CD4-positive, alpha-beta T cell (primary cell): ENCODE measurements around the gene MCEE. TPM values are rescaled to one million over a fixed set of nuclear protein-coding genes. Genes with fewer than 3 reads are reported as not detected.
A peak's percentile ranks its signal among the peaks of the same experiment; 100 is the strongest.

Source experiments
- ATAC-seq: fragments of 200-7000 bp; cut with Tn5 transposase; one replicate; pipeline ENCODE4 v1.10.0; 2022; ENCODE audit warnings: mild to moderate bottlenecking; ENCODE audit not compliant: poor library complexity
- CTCF ChIA-PET: fragments of 350-600 bp; sonication (Branson Sonifier 250); formaldehyde crosslinking; loops from one replicate; lab custom pipeline; 2021; ENCODE audit warnings: antibody characterized with exemption, inconsistent platforms; lab: Charles Lee
- POLR2A ChIA-PET: fragments of 350-600 bp; sonication (Branson Sonifier 250); formaldehyde crosslinking; loops from one replicate; lab custom pipeline; 2021; ENCODE audit warnings: antibody characterized with exemption, inconsistent platforms; lab: Charles Lee
- DNase-seq, 14 experiments: peaks; one replicate each; pipeline ENCODE4 v3.0.0-alpha.2; 2013 to 2020; ENCODE audit warnings: mixed read lengths in 2 of 14
- H3K27ac ChIP-seq, 2 donors: one replicate each; pipeline versions ENCODE4 v1.5.1 to v1.7.0; 2013; ENCODE audit warnings: low read length in 2 of 2, low read depth in 1 of 2, mild to moderate bottlenecking in 1 of 2
- H3K27me3 ChIP-seq, 2 experiments: 1 replicate in 1 of 2; 2 replicates in 1 of 2; pipeline versions ENCODE4 v1.6.1 to v1.7.0; 2013; ENCODE audit warnings: low read length in 2 of 2, control low read depth in 1 of 2, mild to moderate bottlenecking in 1 of 2, moderate library complexity in 1 of 2; ENCODE audit not compliant: insufficient read depth in 2 of 2, control insufficient read depth in 1 of 2
- H3K36me3 ChIP-seq: one replicate; pipeline ENCODE4 v1.6.1; 2013; ENCODE audit warnings: low read length, control low read depth; ENCODE audit not compliant: insufficient read depth
- H3K4me1 ChIP-seq: one replicate; pipeline ENCODE4 v1.6.1; 2013; ENCODE audit warnings: low read length, control low read depth; ENCODE audit not compliant: insufficient read depth
- H3K4me3 ChIP-seq: one replicate; pipeline ENCODE4 v1.5.1; 2013; ENCODE audit warnings: mild to moderate bottlenecking, low read length, moderate library complexity
- H3K9me3 ChIP-seq, 2 experiments: 1 replicate in 1 of 2; 2 replicates in 1 of 2; pipeline versions ENCODE4 v1.6.1 to v1.7.0; 2013; ENCODE audit warnings: low read length in 2 of 2, mild to moderate bottlenecking in 2 of 2, control low read depth in 1 of 2, moderate library complexity in 1 of 2; ENCODE audit not compliant: control insufficient read depth in 1 of 2, insufficient read depth in 1 of 2
- H3K27ac Mint-ChIP-seq: one replicate; pipeline ENCODE4 v1.8.0; 2020; ENCODE audit warnings: mixed read lengths
- H3K27me3 Mint-ChIP-seq: one replicate; pipeline ENCODE4 v1.8.0; 2021; ENCODE audit warnings: mixed read lengths
- H3K36me3 Mint-ChIP-seq: one replicate; pipeline ENCODE4 v1.8.0; 2021; ENCODE audit warnings: low read depth, mixed read lengths
- H3K4me1 Mint-ChIP-seq: one replicate; pipeline ENCODE4 v1.8.0; 2021; ENCODE audit warnings: low read depth, mixed read lengths
- H3K4me3 Mint-ChIP-seq: one replicate; pipeline ENCODE4 v1.8.0; 2020; ENCODE audit warnings: mild to moderate bottlenecking, mixed read lengths
- H3K9me3 Mint-ChIP-seq: one replicate; pipeline ENCODE4 v1.8.0; 2020; ENCODE audit warnings: mixed read lengths
- intact Hi-C, 2 experiments: fragments of 100-400 bp; cut with DNase I in 1 of 2; cut with micrococcal nuclease in 1 of 2; formaldehyde crosslinking; loops; one replicate each; pipeline versions ENCODE4 v1.15.1 to v1.9.0; 2023 to 2025; cut with DNase I, micrococcal nuclease
- total RNA-seq, 174 experiments: library from RNA in 2 of 174; stranded (reverse) in 2 of 174; gene quantifications; one replicate each; pipeline ENCODE4 v1.2.3 and lab custom pipeline; 2021 to 2026
- TF ChIP-seq, protein P1 (sequence below): fragments of 200-600 bp; IDR thresholded peaks from one replicate; pipeline ENCODE4 v1.8.0; 2022; ENCODE audit warnings: antibody characterized with exemption, mild to moderate bottlenecking

Gene MCEE
- total RNA-seq, 2 experiments from 2014 or later = 4.3 to 8.0 TPM

GRCh38 chr2:71173096-71173495 is 43.1 kb upstream of the MCEE start:
- intact Hi-C loops = no loop called here
- Mint-ChIP-seq H3K9me3 (no peaks in the 10 kb centered on the region), H3K36me3 (no peaks in the 10 kb centered on the region), H3K27ac (no peak overlapping the region), H3K4me3 (no peak overlapping the region), H3K27me3 (no peaks in the 10 kb centered on the region), H3K4me1 (peaks cover 12% of the 10 kb centered on the region)
- no peaks in the 10 kb centered on the region for H3K4me1 ChIP-seq
- DNase-seq = no peak
- TF ChIP-seq, protein P1, sequence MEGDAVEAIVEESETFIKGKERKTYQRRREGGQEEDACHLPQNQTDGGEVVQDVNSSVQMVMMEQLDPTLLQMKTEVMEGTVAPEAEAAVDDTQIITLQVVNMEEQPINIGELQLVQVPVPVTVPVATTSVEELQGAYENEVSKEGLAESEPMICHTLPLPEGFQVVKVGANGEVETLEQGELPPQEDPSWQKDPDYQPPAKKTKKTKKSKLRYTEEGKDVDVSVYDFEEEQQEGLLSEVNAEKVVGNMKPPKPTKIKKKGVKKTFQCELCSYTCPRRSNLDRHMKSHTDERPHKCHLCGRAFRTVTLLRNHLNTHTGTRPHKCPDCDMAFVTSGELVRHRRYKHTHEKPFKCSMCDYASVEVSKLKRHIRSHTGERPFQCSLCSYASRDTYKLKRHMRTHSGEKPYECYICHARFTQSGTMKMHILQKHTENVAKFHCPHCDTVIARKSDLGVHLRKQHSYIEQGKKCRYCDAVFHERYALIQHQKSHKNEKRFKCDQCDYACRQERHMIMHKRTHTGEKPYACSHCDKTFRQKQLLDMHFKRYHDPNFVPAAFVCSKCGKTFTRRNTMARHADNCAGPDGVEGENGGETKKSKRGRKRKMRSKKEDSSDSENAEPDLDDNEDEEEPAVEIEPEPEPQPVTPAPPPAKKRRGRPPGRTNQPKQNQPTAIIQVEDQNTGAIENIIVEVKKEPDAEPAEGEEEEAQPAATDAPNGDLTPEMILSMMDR = no peak
- no peak overlapping the region for H3K27ac ChIP-seq
- POLR2A ChIA-PET = no interaction called here
- H3K36me3 ChIP-seq = no peaks in the 10 kb centered on the region
- H3K9me3 ChIP-seq = no peaks in the 10 kb centered on the region
- H3K4me3 ChIP-seq = no peak overlapping the region
- ATAC-seq = no peak
- CTCF ChIA-PET = no interaction called here
- H3K27me3 ChIP-seq = peaks cover 0 to 3% of the 10 kb centered on the region in 2 experiments

- H3K9me3 ChIP-seq = no peaks in the 10 kb centered on the region
- no peak overlapping the region for H3K27ac Mint-ChIP-seq
- H3K4me1 Mint-ChIP-seq = no peaks in the 10 kb centered on the region
- no peak overlapping the region for H3K4me3 ChIP-seq
- H3K27ac ChIP-seq = no peak overlapping the region
- peaks cover 10% of the 10 kb centered on the region for H3K27me3 Mint-ChIP-seq
- DNase-seq = no peak
- H3K36me3 Mint-ChIP-seq = no peaks in the 10 kb centered on the region
- ChIA-PET POLR2A (no interaction called here), CTCF (no interaction called here)
- no peak for ATAC-seq
- no peaks in the 10 kb centered on the region for H3K4me1 ChIP-seq
- no peaks in the 10 kb centered on the region for H3K36me3 ChIP-seq
- no peaks in the 10 kb centered on the region for H3K9me3 Mint-ChIP-seq
- TF ChIP-seq, protein P1 = no peak
- H3K4me3 Mint-ChIP-seq = no peak overlapping the region
- intact Hi-C loops = no loop called here
- no peaks in the 10 kb centered on the region for H3K27me3 ChIP-seq
These were observed 36.8 kb upstream of the MCEE start for GRCh38 chr2:71166812-71167211.

GRCh38 chr2:71157124-71157793 is 27.2 kb upstream of the MCEE start:
- H3K36me3 Mint-ChIP-seq = peaks cover 2% of the 10 kb centered on the region
- no peak overlapping the region for H3K4me3 Mint-ChIP-seq

More at GRCh38 chr2:71157124-71157793, 27.2 kb upstream of the MCEE start:
- Mint-ChIP-seq H3K9me3 (no peaks in the 10 kb centered on the region), H3K27ac (no peak overlapping the region), H3K27me3 (peaks cover 20% of the 10 kb centered on the region), H3K4me1 (peaks cover 7% of the 10 kb centered on the region)
- CTCF ChIA-PET = interaction anchor here (0.6 to 0.8 kb wide), 3 partner anchors 14 to 143 kb away, joined by 3 to 4 read pairs (median 3); no protein-coding TSS in a partner anchor
- no peaks in the 10 kb centered on the region for H3K27me3 ChIP-seq
- DNase-seq = peak; percentile 31 to 75 (median 48)
- POLR2A ChIA-PET = no interaction called here
- TF ChIP-seq, protein P1 = peak; percentile 66
- intact Hi-C loops = loop anchor here (1.0 to 5.0 kb wide), 2 partner anchors 120 to 353 kb away; no protein-coding TSS in a partner anchor
- H3K36me3 ChIP-seq = no peaks in the 10 kb centered on the region
- ATAC-seq = peak; percentile 70
- no peak overlapping the region for H3K27ac ChIP-seq
- H3K9me3 ChIP-seq = no peaks in the 10 kb centered on the region
- peaks cover 10% of the 10 kb centered on the region for H3K4me1 ChIP-seq
- no peak overlapping the region for H3K4me3 ChIP-seq
